Small intestine (tissue), 7 donors: ENCODE data around the gene CEP104. TPM values are rescaled to one million over a fixed set of nuclear protein-coding genes. Genes with fewer than 3 reads are reported as not detected.

Experiments
- DNase-seq, 2 donors: peaks; one replicate each; pipeline versions ENCODE4 v3.0.0 to v3.0.0-alpha.2; 2013
- FAIRE-seq: peaks from 2 replicates; lab custom pipeline; 2012; peaks lifted over from hg19 to GRCh38; lab: Jason Lieb, UNC
- H3K27ac ChIP-seq, 3 donors: one replicate each; pipeline ENCODE4 v1.5.1; 2013; ENCODE audit warnings: low read length in 2 of 3, mild to moderate bottlenecking in 2 of 3, control low read depth in 1 of 3, inconsistent platforms in 1 of 3, low read depth in 1 of 3, moderate library complexity in 1 of 3
- H3K27me3 ChIP-seq, 3 donors: one replicate each; pipeline ENCODE4 v1.6.1; 2013; ENCODE audit warnings: low read length in 3 of 3, inconsistent platforms in 1 of 3; ENCODE audit not compliant: control insufficient read depth in 3 of 3, insufficient read depth in 3 of 3
- H3K36me3 ChIP-seq, 3 donors: one replicate each; pipeline ENCODE4 v1.6.1; 2013; ENCODE audit warnings: low read length in 3 of 3, inconsistent platforms in 1 of 3, low read depth in 1 of 3, mild to moderate bottlenecking in 1 of 3, moderate library complexity in 1 of 3; ENCODE audit not compliant: control insufficient read depth in 3 of 3, insufficient read depth in 2 of 3
- H3K4me1 ChIP-seq, 3 donors: one replicate each; pipeline ENCODE4 v1.6.1; 2013; ENCODE audit warnings: low read length in 2 of 3, inconsistent platforms in 1 of 3, low read depth in 1 of 3, mild to moderate bottlenecking in 1 of 3, moderate library complexity in 1 of 3; ENCODE audit not compliant: control insufficient read depth in 3 of 3, insufficient read depth in 2 of 3
- H3K4me3 ChIP-seq, 3 donors: one replicate each; pipeline ENCODE4 v1.5.1; 2013; ENCODE audit warnings: low read length in 3 of 3, control low read depth in 1 of 3, inconsistent platforms in 1 of 3, low read depth in 1 of 3, mild to moderate bottlenecking in 1 of 3, moderate library complexity in 1 of 3
- H3K9me3 ChIP-seq, 2 donors: one replicate each; pipeline ENCODE4 v1.6.1; 2013; ENCODE audit warnings: low read depth in 1 of 2, low read length in 1 of 2; ENCODE audit not compliant: control insufficient read depth in 2 of 2, insufficient read depth in 1 of 2
- WGBS, 3 donors: extraction: QIAGEN DNeasy Blood & Tissue Kit; methylation state at CpG; one replicate each; pipeline ENCODE4 v1.1.7; 2013; 5-methylcytosine and 5-hydroxymethylcytosine counted together
- polyA plus RNA-seq, 4 donors: library from polyadenylated mRNA; stranded (reverse) in 3 of 4; unstranded in 1 of 4; fragments of 200-250 nt in 3 of 4; fragments of 120-200 nt in 1 of 4; gene quantifications; one replicate each; pipeline versions ENCODE4 v1.2.1 to v1.2.3, GENCODE V29; 2013
- donor health status: healthy with polysubstance abuse.
- donor health status: control.
- donor health status: control.
- donor health status: Bipolar disorder and iron deficiency.
- donor health status: healthy.

CEP104 gene
- polyA plus RNA-seq, 4 donors: 8.7 to 26.4 (median 10.8) TPM

DNA sequence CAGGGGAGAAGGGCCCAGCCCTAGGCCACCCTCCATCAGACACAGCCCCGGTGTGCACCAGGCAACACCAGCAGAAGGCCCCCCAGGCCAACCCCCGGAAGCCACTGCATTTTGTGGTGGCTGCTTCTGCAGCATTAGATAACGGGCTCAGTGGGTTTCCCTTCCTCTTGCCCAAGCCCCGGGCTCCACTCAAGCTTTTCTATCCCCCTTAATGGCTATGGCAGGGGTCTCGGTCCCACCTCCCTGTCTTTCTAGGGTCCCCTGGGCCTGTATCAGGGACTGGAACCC lies 24.1 kb upstream of the CEP104 start:
- Histone ChIP-seq H3K4me3 (no peak overlapping the region), H3K27ac (no peak overlapping the region), H3K27me3 (no peaks in the 10 kb centered on the region), H3K4me1 (no peaks in the 10 kb centered on the region), H3K36me3 (peaks cover 5 to 48% (median 11%) of the 10 kb centered on the region in 3 donors), H3K9me3 (peaks cover 0 to 13% of the 10 kb centered on the region in 2 donors)
- DNase-seq (no peak), FAIRE-seq (no peak)
- 79 to 95% (median 88%) methylated on average over 5 of the region's 5 CpGs for WGBS, 3 donors

DNA sequence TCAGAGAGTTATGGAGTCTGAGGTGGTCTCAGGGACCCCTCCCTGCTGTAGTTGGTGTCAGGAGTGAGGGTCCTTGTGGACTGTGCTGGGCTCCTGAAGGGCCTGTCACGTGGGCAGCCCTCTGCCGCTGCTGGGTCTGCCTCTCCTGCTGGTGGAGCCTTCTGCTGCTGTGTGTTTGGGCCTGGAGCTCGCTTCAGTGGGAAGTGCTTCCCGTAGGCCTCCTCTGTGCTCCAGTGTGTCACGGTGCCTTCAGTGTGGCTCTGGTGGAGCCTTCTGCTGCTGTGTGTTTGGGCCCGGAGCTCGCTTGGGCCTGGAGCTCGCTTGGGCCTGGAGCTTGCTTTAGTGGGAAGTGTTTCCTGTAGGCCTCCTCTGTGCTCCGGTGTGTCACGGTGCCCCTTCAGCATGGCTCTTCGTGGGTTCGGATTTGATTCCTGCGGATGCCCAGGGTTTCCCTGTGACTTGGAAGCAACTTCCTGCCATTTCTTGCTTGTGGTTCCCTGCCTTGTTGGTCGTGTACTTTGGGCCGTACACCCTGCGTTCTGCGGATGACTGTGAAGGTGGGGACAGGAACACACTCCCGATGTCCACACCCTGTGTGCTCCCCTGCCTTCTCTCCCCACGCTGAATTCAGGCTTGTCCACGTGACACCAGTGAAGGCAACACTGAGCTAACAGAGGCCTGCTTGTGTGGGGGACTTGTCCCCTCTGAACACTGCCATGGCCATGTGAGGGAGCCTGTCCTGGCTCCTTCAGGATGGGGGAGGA lies 23.6 kb upstream of the CEP104 start:
- Histone ChIP-seq H3K9me3 (peaks cover 0 to 13% of the 10 kb centered on the region in 2 donors), H3K4me1 (no peaks in the 10 kb centered on the region), H3K27me3 (no peaks in the 10 kb centered on the region), H3K27ac (no peak overlapping the region), H3K36me3 (peaks cover 6 to 42% (median 11%) of the 10 kb centered on the region in 3 donors), H3K4me3 (no peak overlapping the region)
- FAIRE-seq (no peak), DNase-seq (no peak)
- 89 to 95% (median 91%) methylated on average over 17 to 20 of the region's 20 CpGs for WGBS, 3 donors

DNA sequence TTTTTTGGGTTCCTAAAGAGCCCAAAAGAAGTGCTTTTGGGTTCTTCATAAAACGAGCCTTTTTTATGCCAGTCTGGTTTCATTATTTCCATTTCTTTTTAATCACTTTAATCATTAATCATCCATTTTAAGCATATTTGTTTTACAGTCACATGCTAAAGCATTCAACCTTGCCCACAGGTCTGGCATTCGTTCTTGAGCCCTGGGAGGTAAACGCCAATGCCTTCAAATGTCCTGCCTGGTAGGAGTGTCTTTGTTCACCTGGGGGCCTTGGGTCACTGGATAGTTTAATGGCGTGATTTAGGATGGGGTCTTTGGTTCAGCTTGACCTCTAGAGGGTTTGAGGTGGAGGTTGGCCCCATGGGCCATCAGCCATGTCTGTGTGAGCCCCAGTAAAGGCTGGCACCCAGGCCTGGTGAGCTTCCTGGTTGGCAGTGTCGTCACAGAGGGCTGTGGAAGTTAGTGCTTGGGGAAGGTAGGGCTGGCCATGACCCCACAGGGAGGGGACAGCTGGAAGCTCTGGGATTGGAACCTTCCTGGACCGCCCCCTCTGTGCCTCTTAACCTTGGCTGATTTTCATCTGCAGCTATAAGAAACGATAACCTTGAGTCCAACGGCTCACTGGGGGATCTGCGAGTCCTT lies 22.9 kb upstream of the CEP104 start:
- DNase-seq (no peak), FAIRE-seq (no peak)
- Histone ChIP-seq H3K9me3 (peaks cover 0 to 13% of the 10 kb centered on the region in 2 donors), H3K4me1 (no peaks in the 10 kb centered on the region), H3K27me3 (no peaks in the 10 kb centered on the region), H3K4me3 (no peak overlapping the region), H3K27ac (no peak overlapping the region), H3K36me3 (peaks cover 6 to 42% (median 7%) of the 10 kb centered on the region in 3 donors)
- WGBS, 3 donors: 85 to 88% (median 87%) methylated on average over 9 of the region's 9 CpGs

DNA sequence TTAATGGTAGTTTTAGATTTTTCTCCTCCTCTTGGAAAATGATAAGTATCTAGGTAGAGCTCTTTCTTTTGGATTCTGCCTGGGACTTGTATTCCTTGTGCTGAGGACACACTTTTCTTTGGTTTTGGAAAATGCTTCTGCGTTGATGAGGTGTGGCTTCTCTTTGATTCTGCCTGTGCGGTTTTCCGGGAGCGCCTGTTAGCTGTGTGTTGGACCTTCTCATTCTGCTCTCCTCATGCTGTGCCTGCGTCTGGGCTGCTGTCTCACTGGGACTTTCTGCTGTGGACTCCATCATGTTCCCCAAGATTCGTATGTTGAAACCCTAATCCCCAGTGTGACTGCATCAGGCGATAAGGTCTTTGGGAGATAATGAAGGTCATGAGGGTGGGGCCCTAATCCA lies 22.1 kb upstream of the CEP104 start:
- Histone ChIP-seq H3K9me3 (peaks cover 0 to 13% of the 10 kb centered on the region in 2 donors), H3K4me3 (no peak overlapping the region), H3K36me3 (peaks cover 5 to 44% (median 6%) of the 10 kb centered on the region in 3 donors), H3K27ac (no peak overlapping the region), H3K27me3 (no peaks in the 10 kb centered on the region), H3K4me1 (no peaks in the 10 kb centered on the region)
- DNase-seq (no peak), FAIRE-seq (no peak)
- 97 to 98% (median 97%) methylated on average over 7 of the region's 7 CpGs for WGBS, 3 donors

DNA sequence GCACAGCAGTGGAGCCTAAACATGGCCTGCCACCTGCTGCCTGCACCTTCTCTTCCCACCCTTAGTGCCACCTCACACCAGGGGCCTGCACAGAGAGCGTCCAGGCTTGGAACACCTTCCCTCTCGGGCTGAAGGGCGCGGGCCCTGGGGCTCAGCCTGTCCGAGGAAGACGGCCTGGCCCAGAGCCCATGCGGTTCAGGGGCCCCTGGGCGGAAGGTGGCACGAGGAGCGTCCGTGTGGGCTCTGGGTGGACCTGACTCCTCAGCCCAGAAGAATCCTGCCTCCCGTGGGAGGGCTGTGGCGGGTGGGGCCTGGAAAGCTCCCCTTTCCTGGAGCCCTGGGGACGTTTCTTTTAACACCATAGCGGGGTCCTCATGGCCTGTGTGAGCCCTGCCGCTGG lies 19.7 kb upstream of the CEP104 start:
- Histone ChIP-seq H3K4me1 (no peaks in the 10 kb centered on the region), H3K27me3 (no peaks in the 10 kb centered on the region), H3K27ac (no peak overlapping the region), H3K36me3 (peaks cover 8 to 50% (median 13%) of the 10 kb centered on the region in 3 donors), H3K4me3 (no peak overlapping the region), H3K9me3 (peaks cover 0 to 13% of the 10 kb centered on the region in 2 donors)
- FAIRE-seq: no peak
- WGBS, 3 donors: 90 to 98% (median 92%) methylated on average over 14 to 16 of the region's 16 CpGs
- no peak for DNase-seq

DNA sequence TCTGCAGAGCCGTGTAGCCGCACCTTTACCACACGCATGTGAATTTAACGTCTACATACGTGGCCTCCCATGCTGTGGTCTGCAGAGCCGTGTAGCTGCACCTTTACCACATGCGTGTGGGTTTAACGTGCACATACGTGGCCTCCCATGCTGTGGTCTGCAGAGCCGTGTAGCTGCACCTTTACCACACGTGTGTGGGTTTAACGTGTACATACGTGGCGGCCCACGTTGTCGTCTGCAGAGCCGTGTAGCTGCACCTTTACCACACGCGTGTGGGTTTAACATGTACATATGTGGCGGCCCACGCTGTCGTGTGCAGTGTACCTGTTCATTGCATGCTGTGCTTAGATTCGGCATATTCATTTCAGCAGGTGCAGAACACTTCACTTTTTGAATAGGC lies 17.7 kb upstream of the CEP104 start:
- 93 to 97% (median 96%) methylated on average over 23 of the region's 23 CpGs for WGBS, 3 donors
- Histone ChIP-seq H3K4me1 (peaks cover 0 to 4% (median 0%) of the 10 kb centered on the region in 3 donors), H3K4me3 (no peak overlapping the region), H3K36me3 (peaks cover 8 to 52% (median 13%) of the 10 kb centered on the region in 3 donors), H3K27me3 (no peaks in the 10 kb centered on the region), H3K9me3 (peaks cover 0 to 13% of the 10 kb centered on the region in 2 donors), H3K27ac (no peak overlapping the region)
- DNase-seq (no peak), FAIRE-seq (no peak)

DNA sequence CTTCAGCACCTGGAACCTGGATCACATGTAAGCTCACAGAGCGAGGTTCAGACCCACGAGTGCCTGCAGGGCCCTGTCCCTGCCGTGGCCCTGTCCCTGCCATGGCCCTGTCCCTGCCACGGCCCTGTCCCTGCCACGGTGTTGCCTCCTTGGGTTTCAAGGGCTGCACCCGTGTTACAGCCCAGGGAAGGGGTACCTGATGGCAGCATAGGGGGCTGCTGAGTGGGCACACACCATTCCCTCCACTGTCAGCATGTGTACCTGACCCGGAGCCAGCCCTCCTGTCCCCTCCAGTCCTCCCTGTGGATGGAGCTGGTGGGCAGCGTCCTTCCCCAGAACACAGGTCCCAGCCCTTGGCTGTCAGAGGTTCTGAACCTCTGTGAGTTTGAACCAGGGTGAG lies 15.5 kb upstream of the CEP104 start:
- Histone ChIP-seq H3K9me3 (no peaks in the 10 kb centered on the region), H3K36me3 (peaks cover 8 to 61% (median 11%) of the 10 kb centered on the region in 3 donors), H3K27me3 (no peaks in the 10 kb centered on the region), H3K4me3 (no peak overlapping the region), H3K4me1 (peaks cover 0 to 10% (median 0%) of the 10 kb centered on the region in 3 donors), H3K27ac (no peak overlapping the region)
- DNase-seq (no peak), FAIRE-seq (no peak)
- WGBS, 3 donors: 91 to 94% (median 91%) methylated on average over 8 of the region's 8 CpGs

DNA sequence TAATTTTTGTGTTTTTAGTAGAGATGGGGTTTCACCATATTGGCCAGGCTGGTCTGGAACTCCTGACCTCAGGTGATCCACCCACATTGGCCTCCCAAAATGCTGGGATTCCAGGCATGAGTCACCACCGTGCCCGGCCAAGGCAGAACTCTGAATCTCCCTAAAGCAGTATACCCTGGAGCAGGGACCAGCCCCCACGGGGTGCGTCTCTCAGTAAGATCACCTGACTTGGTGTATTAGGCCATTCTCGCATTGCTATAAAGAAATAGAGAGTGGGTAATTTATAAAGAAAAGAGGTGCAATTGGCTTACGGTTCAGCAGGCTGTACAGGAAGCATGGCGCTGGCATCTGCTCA lies 14.4 kb upstream of the CEP104 start:
- Histone ChIP-seq H3K27me3 (no peaks in the 10 kb centered on the region), H3K9me3 (no peaks in the 10 kb centered on the region), H3K4me1 (peaks cover 0 to 10% (median 0%) of the 10 kb centered on the region in 3 donors), H3K4me3 (no peak overlapping the region), H3K36me3 (peaks cover 8 to 63% (median 9%) of the 10 kb centered on the region in 3 donors), H3K27ac (no peak overlapping the region)
- DNase-seq (no peak), FAIRE-seq (no peak)
- WGBS, 3 donors: 96 to 98% (median 96%) methylated on average over 7 of the region's 7 CpGs
